Body of pancreas (tissue), 4 donors: ENCODE data around the gene SCN9A.

ENCODE experiments used
- CTCF ChIP-seq, 7 experiments: fragments of 450-650 bp in 4 of 7; fragments of 200-600 bp in 3 of 7; sonication (generic) in 3 of 7; IDR thresholded peaks; one replicate each; pipeline ENCODE4 v1.5.1; 2016 to 2019; ENCODE audit warnings: antibody characterized with exemption in 7 of 7
- POLR2A ChIP-seq, 3 donors: fragments of 450-650 bp; IDR thresholded peaks; one replicate each; pipeline ENCODE4 v1.6.1; 2016; ENCODE audit warnings: antibody characterized with exemption in 3 of 3, mild to moderate bottlenecking in 2 of 3

- TF ChIP-seq CTCF (IDR thresholded peaks at IDR 0.05) (no peak), POLR2A (IDR thresholded peaks at IDR 0.05) (no peak)
Measured at GRCh38 chr2:166223298-166223697, 152.4 kb downstream of the SCN9A start.
